Mesenchymal stem cell (in vitro differentiated cells and primary cell): ENCODE measurements around the gene KDM4D.

Source experiments
- DNase-seq: peaks from one replicate; pipeline ENCODE4 v3.0.0-alpha.2; 2013
- H2AFZ ChIP-seq: one replicate; pipeline ENCODE4 v1.6.1; 2013; ENCODE audit warnings: low read depth, mild to moderate bottlenecking, control low read depth, inconsistent platforms, low read length, moderate library complexity
- H2AK5ac ChIP-seq: 2 replicates; pipeline ENCODE4 v1.6.1; 2013; ENCODE audit warnings: low read length, moderate library complexity, mild to moderate bottlenecking, inconsistent platforms; ENCODE audit not compliant: severe bottlenecking
- H2BK120ac ChIP-seq: one replicate; pipeline ENCODE4 v1.6.1; 2013; ENCODE audit warnings: low read depth, mild to moderate bottlenecking, inconsistent platforms, low read length, moderate library complexity
- H2BK12ac ChIP-seq, 2 experiments: one replicate each; pipeline ENCODE4 v1.6.1; 2013; ENCODE audit warnings: inconsistent platforms in 2 of 2, low read length in 2 of 2, mild to moderate bottlenecking in 2 of 2, moderate library complexity in 2 of 2, control low read depth in 1 of 2
- H2BK15ac ChIP-seq: one replicate; pipeline ENCODE4 v1.6.1; 2013; ENCODE audit warnings: mild to moderate bottlenecking, low read depth, inconsistent platforms; ENCODE audit not compliant: poor library complexity, severe bottlenecking
- H2BK5ac ChIP-seq: 2 replicates; pipeline ENCODE4 v1.6.1; 2013; ENCODE audit warnings: low read depth, mild to moderate bottlenecking, low read length, control low read depth, inconsistent platforms; ENCODE audit not compliant: poor library complexity, severe bottlenecking
- H3K14ac ChIP-seq, 2 experiments: one replicate each; pipeline ENCODE4 v1.6.1; 2013; ENCODE audit warnings: inconsistent platforms in 2 of 2, low read length in 2 of 2, control low read depth in 1 of 2, mild to moderate bottlenecking in 1 of 2, moderate library complexity in 1 of 2
- H3K18ac ChIP-seq, 2 experiments: one replicate each; pipeline ENCODE4 v1.6.1; 2013; ENCODE audit warnings: inconsistent platforms in 2 of 2, low read length in 2 of 2, control low read depth in 1 of 2, low read depth in 1 of 2, mild to moderate bottlenecking in 1 of 2
- H3K23ac ChIP-seq, 2 experiments: one replicate each; pipeline ENCODE4 v1.6.1; 2013; ENCODE audit warnings: inconsistent platforms in 2 of 2, low read length in 2 of 2, mild to moderate bottlenecking in 2 of 2, moderate library complexity in 2 of 2, control low read depth in 1 of 2
- H3K27ac ChIP-seq: 2 replicates; pipeline ENCODE4 v1.5.1; 2013; ENCODE audit warnings: mild to moderate bottlenecking, moderate library complexity, low read length, control low read depth, inconsistent platforms; ENCODE audit not compliant: poor library complexity, severe bottlenecking
- H3K27me3 ChIP-seq, 2 experiments: 2 replicates each; pipeline versions ENCODE4 v1.6.1 to v1.7.0; 2013; ENCODE audit warnings: low read length in 2 of 2, mild to moderate bottlenecking in 2 of 2, moderate library complexity in 2 of 2, control low read depth in 1 of 2, inconsistent platforms in 1 of 2; ENCODE audit not compliant: control insufficient read depth in 1 of 2, insufficient read depth in 1 of 2
- H3K36me3 ChIP-seq, 2 experiments: 2 replicates each; pipeline versions ENCODE4 v1.6.1 to v1.7.0; 2013; ENCODE audit warnings: low read length in 2 of 2, control low read depth in 1 of 2, inconsistent platforms in 1 of 2, low read depth in 1 of 2, mild to moderate bottlenecking in 1 of 2; ENCODE audit not compliant: insufficient read depth in 2 of 2, control insufficient read depth in 1 of 2
- H3K4ac ChIP-seq, 2 experiments: one replicate each; pipeline ENCODE4 v1.6.1; 2013; ENCODE audit warnings: inconsistent platforms in 2 of 2, low read length in 2 of 2, mild to moderate bottlenecking in 2 of 2, moderate library complexity in 2 of 2, control low read depth in 1 of 2, low read depth in 1 of 2
- H3K4me1 ChIP-seq: 2 replicates; pipeline ENCODE4 v1.6.1; 2013; ENCODE audit warnings: low read depth, low read length, control low read depth; ENCODE audit not compliant: control insufficient read depth, insufficient read depth
- H3K4me2 ChIP-seq: 2 replicates; pipeline ENCODE4 v1.6.1; 2013; ENCODE audit warnings: low read length, mild to moderate bottlenecking, inconsistent platforms; ENCODE audit not compliant: poor library complexity, severe bottlenecking
- H3K4me3 ChIP-seq, 2 experiments: 2 replicates each; pipeline versions ENCODE4 v1.5.1 to v1.7.0; 2013; ENCODE audit warnings: low read length in 2 of 2, mild to moderate bottlenecking in 2 of 2, control low read depth in 1 of 2, low read depth in 1 of 2; ENCODE audit not compliant: insufficient read depth in 1 of 2
- H3K79me1 ChIP-seq: replicated peaks from 2 replicates; pipeline ENCODE4 v1.6.1; 2013; ENCODE audit warnings: mild to moderate bottlenecking, control low read depth, low read length, inconsistent platforms; ENCODE audit not compliant: poor library complexity, severe bottlenecking
- H3K9ac ChIP-seq: 2 replicates; pipeline ENCODE4 v1.7.0; 2013; ENCODE audit warnings: mild to moderate bottlenecking, low read length, moderate library complexity
- H3K9me3 ChIP-seq: 2 replicates; pipeline ENCODE4 v1.7.0; 2013; ENCODE audit warnings: mild to moderate bottlenecking, low read length; ENCODE audit not compliant: control insufficient read depth
- H4K8ac ChIP-seq: one replicate; pipeline ENCODE4 v1.6.1; 2013; ENCODE audit warnings: inconsistent platforms, mild to moderate bottlenecking, low read length, moderate library complexity
- H4K91ac ChIP-seq: one replicate; pipeline ENCODE4 v1.6.1; 2013; ENCODE audit warnings: mild to moderate bottlenecking, low read length, inconsistent platforms
- whole genome bisulfite sequencing: methylation state at CpG from one replicate; pipeline ENCODE4 v1.1.7; 2013; ENCODE audit warnings: mixed read lengths; 5-methylcytosine and 5-hydroxymethylcytosine counted together

The KDM4D gene

DNA sequence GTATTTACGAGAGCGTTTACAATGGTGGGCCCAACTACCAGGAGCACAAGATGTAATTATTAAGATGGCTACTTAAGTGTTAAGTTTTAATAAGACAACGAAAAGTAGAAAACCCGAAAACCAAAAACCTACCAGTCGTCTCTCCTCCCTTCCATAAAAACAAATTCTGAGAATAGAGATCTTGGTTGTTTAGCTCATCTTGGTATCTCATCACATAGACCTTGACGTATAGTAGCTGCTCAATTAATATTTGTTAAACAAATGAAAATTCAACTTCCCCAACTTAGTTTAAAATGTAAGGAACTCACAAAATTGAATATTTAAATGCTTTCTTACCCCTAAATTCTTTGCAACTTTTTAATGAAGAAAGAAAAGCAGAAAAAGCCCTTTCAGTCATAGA, 669 bp downstream of the KDM4D start:
- no peak overlapping the region for H2BK12ac ChIP-seq
- H3K23ac ChIP-seq: no peak overlapping the region
- no peak overlapping the region for H3K27ac ChIP-seq
- no peak for DNase-seq
- H3K27me3 ChIP-seq: no peaks in the 10 kb centered on the region
- H3K9ac ChIP-seq: peak overlapping the region; percentile 99
- H4K8ac ChIP-seq: no peak overlapping the region
- no peaks in the 10 kb centered on the region for H3K9me3 ChIP-seq
- no peak overlapping the region for H2BK15ac ChIP-seq
- no peak overlapping the region for H3K14ac ChIP-seq
- H2BK120ac ChIP-seq: no peak overlapping the region
- no peak overlapping the region for H3K4ac ChIP-seq
- H3K4me1 ChIP-seq: no peaks in the 10 kb centered on the region
- peak overlapping the region; percentile 56 for H3K4me2 ChIP-seq
- no peak overlapping the region for H2AFZ ChIP-seq
- WGBS: 40% methylated on average over 2 of the region's 6 CpGs
- H3K79me1 ChIP-seq: peaks cover 9% of the 10 kb centered on the region
- peaks cover 0 to 31% of the 10 kb centered on the region in 2 experiments for H3K36me3 ChIP-seq
- no peak overlapping the region for H2AK5ac ChIP-seq
- H3K18ac ChIP-seq: no peak overlapping the region
- peak overlapping the region in 1 of 2 experiments; percentile 95 for H3K4me3 ChIP-seq
- no peak overlapping the region for H4K91ac ChIP-seq
- H2BK5ac ChIP-seq: no peak overlapping the region

GRCh38 chr11:94975599-94975998, 2.1 kb downstream of the KDM4D start:
- Histone ChIP-seq H2AFZ (no peak overlapping the region), H3K9me3 (no peaks in the 10 kb centered on the region), H3K4me2 (no peak overlapping the region), H2BK5ac (no peak overlapping the region), H3K9ac (no peak overlapping the region), H3K4ac (no peak overlapping the region), H3K14ac (no peak overlapping the region), H3K27me3 (no peaks in the 10 kb centered on the region), H2BK12ac (no peak overlapping the region), H3K27ac (no peak overlapping the region), H3K4me3 (no peak overlapping the region), H3K4me1 (no peaks in the 10 kb centered on the region), H3K36me3 (peaks cover 0 to 16% of the 10 kb centered on the region in 2 experiments), H3K18ac (no peak overlapping the region), H2AK5ac (no peak overlapping the region), H4K91ac (no peak overlapping the region), H3K23ac (no peak overlapping the region), H2BK15ac (no peak overlapping the region), H4K8ac (no peak overlapping the region), H3K79me1 (peaks cover 7% of the 10 kb centered on the region), H2BK120ac (no peak overlapping the region)
- 100% methylated on average over 1 of the region's 1 CpG for WGBS
- DNase-seq: no peak

GRCh38 chr11:94987378-94987777, 13.9 kb downstream of the KDM4D start:
- Histone ChIP-seq H3K14ac (no peak overlapping the region), H3K9me3 (no peaks in the 10 kb centered on the region), H4K8ac (no peak overlapping the region), H3K36me3 (no peaks in the 10 kb centered on the region), H3K79me1 (no peaks in the 10 kb centered on the region), H3K9ac (no peak overlapping the region), H2BK15ac (no peak overlapping the region), H2BK12ac (no peak overlapping the region), H4K91ac (no peak overlapping the region), H3K23ac (no peak overlapping the region), H3K18ac (no peak overlapping the region), H2AK5ac (no peak overlapping the region), H3K4me2 (no peak overlapping the region), H3K4ac (no peak overlapping the region), H3K27ac (no peak overlapping the region), H3K27me3 (peaks cover 0 to 13% of the 10 kb centered on the region in 2 experiments), H3K4me3 (no peak overlapping the region), H2BK120ac (no peak overlapping the region), H2BK5ac (no peak overlapping the region), H2AFZ (no peak overlapping the region), H3K4me1 (no peaks in the 10 kb centered on the region)
- 100% methylated on average over 1 of the region's 4 CpGs for WGBS
- no peak for DNase-seq

DNA sequence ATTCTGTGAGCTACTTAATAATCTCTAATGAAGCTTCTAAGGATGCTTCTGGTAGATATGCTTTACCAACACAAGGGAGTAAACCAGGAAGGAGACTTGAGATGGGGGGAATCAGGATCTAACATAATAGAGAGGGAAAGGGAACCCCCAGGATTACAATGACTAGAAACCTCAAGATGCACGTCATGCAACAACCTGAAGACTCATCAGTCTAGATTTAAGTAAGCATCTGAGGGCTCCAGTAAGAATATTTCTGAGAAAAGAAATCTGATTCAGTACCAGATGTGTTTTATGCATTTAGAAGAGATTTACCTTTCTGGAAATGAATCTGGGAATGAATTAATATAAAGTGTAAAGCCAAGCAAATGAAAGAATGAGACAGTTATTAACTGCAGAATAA, 15.2 kb downstream of the KDM4D start:
- H3K9ac ChIP-seq: no peak overlapping the region
- no peak overlapping the region for H3K14ac ChIP-seq
- no peak overlapping the region for H2BK5ac ChIP-seq
- H3K27me3 ChIP-seq: peaks cover 0 to 13% of the 10 kb centered on the region in 2 experiments
- no peak overlapping the region for H2BK120ac ChIP-seq
- H4K8ac ChIP-seq: no peak overlapping the region
- H2AFZ ChIP-seq: no peak overlapping the region
- H3K9me3 ChIP-seq: no peaks in the 10 kb centered on the region
- H4K91ac ChIP-seq: no peak overlapping the region
- no peak overlapping the region for H2BK15ac ChIP-seq
- no peak overlapping the region for H3K18ac ChIP-seq
- no peak overlapping the region for H3K23ac ChIP-seq
- H3K4me1 ChIP-seq: no peaks in the 10 kb centered on the region
- H3K4me2 ChIP-seq: no peak overlapping the region
- DNase-seq: no peak
- WGBS: no CpG with 5 or more reads among the region's 1 CpG
- H2AK5ac ChIP-seq: no peak overlapping the region
- H3K4ac ChIP-seq: no peak overlapping the region
- no peak overlapping the region for H2BK12ac ChIP-seq
- no peaks in the 10 kb centered on the region for H3K36me3 ChIP-seq
- H3K79me1 ChIP-seq: no peaks in the 10 kb centered on the region
- no peak overlapping the region for H3K27ac ChIP-seq
- no peak overlapping the region for H3K4me3 ChIP-seq
